ENCODE results near the gene ITLN1. TPM values are rescaled to one million over a fixed set of nuclear protein-coding genes. Genes with fewer than 3 reads are reported as not detected.
A peak's percentile ranks its signal among the peaks of the same experiment; 100 is the strongest.

ITLN1 gene
- total and polyA plus RNA-seq, 5 donors from 2014 or later: not detected

- no peaks in the 10 kb centered on the region for H3K9me3 Mint-ChIP-seq
Observed at GRCh38 chr1:160837558-160838205, 47.3 kb downstream of the ITLN1 start.

GRCh38 chr1:160836981-160837557 lies 47.9 kb downstream of the ITLN1 start:
- H3K9me3 ChIP-seq (ENCODE audit: control insufficient read depth in 2 of 2, low read length in 2 of 2): no peaks in the 10 kb centered on the region
- no peaks in the 10 kb centered on the region for H3K27me3 ChIP-seq (ENCODE audit: control insufficient read depth, insufficient read depth, low read length)
- no peaks in the 10 kb centered on the region for H3K36me3 ChIP-seq (ENCODE audit: control insufficient read depth, insufficient read depth, low read length)
- peaks cover 41% of the 10 kb centered on the region for H3K4me1 ChIP-seq (ENCODE audit: control insufficient read depth, insufficient read depth, low read length, poor library complexity, severe bottlenecking)
- H3K27ac ChIP-seq (ENCODE audit: insufficient read depth, low read length, poor library complexity, severe bottlenecking): peak overlapping the region; percentile 79
- Mint-ChIP-seq H3K9me3 (no peaks in the 10 kb centered on the region), H3K27me3 (no peaks in the 10 kb centered on the region), H3K4me3 (peak overlapping the region in 3 of 4 donors; percentile 14 to 57 (median 52)), H3K27ac (peak overlapping the region; percentile 44 to 95 (median 88)), H3K36me3 (no peaks in the 10 kb centered on the region), H3K4me1 (peaks cover 10 to 67% (median 48%) of the 10 kb centered on the region in 4 donors)
- ATAC-seq (ENCODE audit: low read depth in 2 of 2) (no peak), DNase-seq (peak in 1 of 3 donors; percentile 16)
- peak overlapping the region; percentile 4 for H3K4me3 ChIP-seq (ENCODE audit: low read depth, low read length)

More at GRCh38 chr1:160837558-160838205, 47.3 kb downstream of the ITLN1 start:
- Histone ChIP-seq H3K4me3 (ENCODE audit: low read depth, low read length) (peak overlapping the region; percentile 45), H3K27ac (ENCODE audit: insufficient read depth, low read length, poor library complexity, severe bottlenecking) (peak overlapping the region; percentile 79), H3K36me3 (ENCODE audit: control insufficient read depth, insufficient read depth, low read length) (no peaks in the 10 kb centered on the region), H3K27me3 (ENCODE audit: control insufficient read depth, insufficient read depth, low read length) (no peaks in the 10 kb centered on the region), H3K9me3 (ENCODE audit: control insufficient read depth in 2 of 2, low read length in 2 of 2) (no peaks in the 10 kb centered on the region), H3K4me1 (ENCODE audit: control insufficient read depth, insufficient read depth, low read length, poor library complexity, severe bottlenecking) (peaks cover 41% of the 10 kb centered on the region)
- DNase-seq (peak; percentile 67 to 98 (median 89)), ATAC-seq (ENCODE audit: low read depth in 2 of 2) (peak; percentile 100)
- peak overlapping the region; percentile 95 to 96 (median 95) for H3K27ac Mint-ChIP-seq
- H3K4me1 Mint-ChIP-seq: peaks cover 10 to 67% (median 48%) of the 10 kb centered on the region in 4 donors
- H3K27me3 Mint-ChIP-seq: peaks cover 2% of the 10 kb centered on the region
- H3K36me3 Mint-ChIP-seq: no peaks in the 10 kb centered on the region
- H3K4me3 Mint-ChIP-seq: peak overlapping the region; percentile 57 to 85 (median 70)

- H3K9me3 Mint-ChIP-seq: no peaks in the 10 kb centered on the region
- Histone ChIP-seq H3K4me1 (ENCODE audit: control insufficient read depth, insufficient read depth, low read length, poor library complexity, severe bottlenecking) (peaks cover 41% of the 10 kb centered on the region), H3K27me3 (ENCODE audit: control insufficient read depth, insufficient read depth, low read length) (no peaks in the 10 kb centered on the region), H3K4me3 (ENCODE audit: low read depth, low read length) (no peak overlapping the region), H3K9me3 (ENCODE audit: control insufficient read depth in 2 of 2, low read length in 2 of 2) (no peaks in the 10 kb centered on the region), H3K36me3 (ENCODE audit: control insufficient read depth, insufficient read depth, low read length) (no peaks in the 10 kb centered on the region), H3K27ac (ENCODE audit: insufficient read depth, low read length, poor library complexity, severe bottlenecking) (no peak overlapping the region)
- DNase-seq: peak in 1 of 3 donors; percentile 23
- H3K27ac Mint-ChIP-seq: peak overlapping the region; percentile 44 to 95 (median 88)
- no peaks in the 10 kb centered on the region for H3K36me3 Mint-ChIP-seq
- peak overlapping the region in 2 of 4 donors; percentile 14 to 52 for H3K4me3 Mint-ChIP-seq
- H3K27me3 Mint-ChIP-seq: no peaks in the 10 kb centered on the region
- peaks cover 10 to 67% (median 48%) of the 10 kb centered on the region in 4 donors for H3K4me1 Mint-ChIP-seq
- no peak for ATAC-seq (ENCODE audit: low read depth in 2 of 2)
Observed at GRCh38 chr1:160836561-160836960, 48.4 kb downstream of the ITLN1 start.

GRCh38 chr1:160835751-160836150 lies 49.2 kb downstream of the ITLN1 start:
- H3K4me1 Mint-ChIP-seq: peaks cover 10 to 68% (median 49%) of the 10 kb centered on the region in 4 donors
- H3K36me3 Mint-ChIP-seq: no peaks in the 10 kb centered on the region
- H3K36me3 ChIP-seq (ENCODE audit: control insufficient read depth, insufficient read depth, low read length): no peaks in the 10 kb centered on the region
- H3K27me3 ChIP-seq (ENCODE audit: control insufficient read depth, insufficient read depth, low read length): no peaks in the 10 kb centered on the region
- peak overlapping the region in 2 of 3 donors; percentile 88 to 95 for H3K27ac Mint-ChIP-seq
- no peak overlapping the region for H3K4me3 Mint-ChIP-seq
- H3K4me1 ChIP-seq (ENCODE audit: control insufficient read depth, insufficient read depth, low read length, poor library complexity, severe bottlenecking): peaks cover 41% of the 10 kb centered on the region
- no peaks in the 10 kb centered on the region for H3K9me3 ChIP-seq (ENCODE audit: control insufficient read depth in 2 of 2, low read length in 2 of 2)
- H3K27me3 Mint-ChIP-seq: no peaks in the 10 kb centered on the region
- H3K4me3 ChIP-seq (ENCODE audit: low read depth, low read length): no peak overlapping the region
- ATAC-seq (ENCODE audit: low read depth in 2 of 2): no peak
- H3K9me3 Mint-ChIP-seq: no peaks in the 10 kb centered on the region
- no peak for DNase-seq
- no peak overlapping the region for H3K27ac ChIP-seq (ENCODE audit: insufficient read depth, low read length, poor library complexity, severe bottlenecking)

GRCh38 chr1:160834945-160835565 lies 49.9 kb downstream of the ITLN1 start:
- peak overlapping the region in 2 of 3 donors; percentile 76 for H3K27ac Mint-ChIP-seq
- Histone ChIP-seq H3K4me3 (ENCODE audit: low read depth, low read length) (no peak overlapping the region), H3K9me3 (ENCODE audit: control insufficient read depth in 2 of 2, low read length in 2 of 2) (no peaks in the 10 kb centered on the region), H3K27me3 (ENCODE audit: control insufficient read depth, insufficient read depth, low read length) (no peaks in the 10 kb centered on the region), H3K4me1 (ENCODE audit: control insufficient read depth, insufficient read depth, low read length, poor library complexity, severe bottlenecking) (peaks cover 41% of the 10 kb centered on the region), H3K27ac (ENCODE audit: insufficient read depth, low read length, poor library complexity, severe bottlenecking) (no peak overlapping the region), H3K36me3 (ENCODE audit: control insufficient read depth, insufficient read depth, low read length) (no peaks in the 10 kb centered on the region)
- no peaks in the 10 kb centered on the region for H3K9me3 Mint-ChIP-seq
- H3K27me3 Mint-ChIP-seq: no peaks in the 10 kb centered on the region
- H3K36me3 Mint-ChIP-seq: no peaks in the 10 kb centered on the region
- no peak for ATAC-seq (ENCODE audit: low read depth in 2 of 2)
- H3K4me3 Mint-ChIP-seq: peak overlapping the region in 1 of 4 donors; percentile 54
- H3K4me1 Mint-ChIP-seq: peaks cover 10 to 70% (median 54%) of the 10 kb centered on the region in 4 donors
- DNase-seq: peak; percentile 20 to 72 (median 61)

- H3K27ac Mint-ChIP-seq: peak overlapping the region; percentile 65 to 91 (median 81)
- Histone ChIP-seq H3K27me3 (ENCODE audit: control insufficient read depth, insufficient read depth, low read length) (no peaks in the 10 kb centered on the region), H3K4me1 (ENCODE audit: control insufficient read depth, insufficient read depth, low read length, poor library complexity, severe bottlenecking) (peaks cover 2% of the 10 kb centered on the region), H3K9me3 (ENCODE audit: control insufficient read depth in 2 of 2, low read length in 2 of 2) (no peaks in the 10 kb centered on the region), H3K27ac (ENCODE audit: insufficient read depth, low read length, poor library complexity, severe bottlenecking) (no peak overlapping the region), H3K36me3 (ENCODE audit: control insufficient read depth, insufficient read depth, low read length) (peaks cover 23% of the 10 kb centered on the region), H3K4me3 (ENCODE audit: low read depth, low read length) (no peak overlapping the region)
- H3K36me3 Mint-ChIP-seq: peaks cover 24% of the 10 kb centered on the region
- H3K4me1 Mint-ChIP-seq: peaks cover 11 to 33% (median 18%) of the 10 kb centered on the region in 4 donors
- ATAC-seq (ENCODE audit: low read depth in 2 of 2) (peak; percentile 74 to 85), DNase-seq (peak; percentile 56 to 79 (median 70))
- H3K9me3 Mint-ChIP-seq: no peaks in the 10 kb centered on the region
- no peak overlapping the region for H3K4me3 Mint-ChIP-seq
- H3K27me3 Mint-ChIP-seq: no peaks in the 10 kb centered on the region
Observed at GRCh38 chr1:160830321-160831153, 54.4 kb downstream of the ITLN1 start.

GRCh38 chr1:160829766-160830165 lies 55.2 kb downstream of the ITLN1 start:
- H3K27ac Mint-ChIP-seq: peak overlapping the region in 2 of 3 donors; percentile 31 to 81
- H3K36me3 Mint-ChIP-seq: peaks cover 24% of the 10 kb centered on the region
- peaks cover 6 to 26% (median 12%) of the 10 kb centered on the region in 4 donors for H3K4me1 Mint-ChIP-seq
- no peaks in the 10 kb centered on the region for H3K9me3 Mint-ChIP-seq
- no peaks in the 10 kb centered on the region for H3K4me1 ChIP-seq (ENCODE audit: control insufficient read depth, insufficient read depth, low read length, poor library complexity, severe bottlenecking)
- DNase-seq: no peak
- peaks cover 26% of the 10 kb centered on the region for H3K36me3 ChIP-seq (ENCODE audit: control insufficient read depth, insufficient read depth, low read length)
- H3K9me3 ChIP-seq (ENCODE audit: control insufficient read depth in 2 of 2, low read length in 2 of 2): no peaks in the 10 kb centered on the region
- no peak overlapping the region for H3K27ac ChIP-seq (ENCODE audit: insufficient read depth, low read length, poor library complexity, severe bottlenecking)
- H3K4me3 ChIP-seq (ENCODE audit: low read depth, low read length): no peak overlapping the region
- H3K27me3 Mint-ChIP-seq: no peaks in the 10 kb centered on the region
- no peaks in the 10 kb centered on the region for H3K27me3 ChIP-seq (ENCODE audit: control insufficient read depth, insufficient read depth, low read length)
- H3K4me3 Mint-ChIP-seq: no peak overlapping the region
- ATAC-seq (ENCODE audit: low read depth in 2 of 2): no peak
